ENCODE results near the gene TMEM52. TPM values are rescaled to one million over a fixed set of nuclear protein-coding genes. Genes with fewer than 3 reads are reported as not detected.

The TMEM52 gene
- total RNA-seq, 1 experiment from 2014 or later = 6.4 TPM

DNA sequence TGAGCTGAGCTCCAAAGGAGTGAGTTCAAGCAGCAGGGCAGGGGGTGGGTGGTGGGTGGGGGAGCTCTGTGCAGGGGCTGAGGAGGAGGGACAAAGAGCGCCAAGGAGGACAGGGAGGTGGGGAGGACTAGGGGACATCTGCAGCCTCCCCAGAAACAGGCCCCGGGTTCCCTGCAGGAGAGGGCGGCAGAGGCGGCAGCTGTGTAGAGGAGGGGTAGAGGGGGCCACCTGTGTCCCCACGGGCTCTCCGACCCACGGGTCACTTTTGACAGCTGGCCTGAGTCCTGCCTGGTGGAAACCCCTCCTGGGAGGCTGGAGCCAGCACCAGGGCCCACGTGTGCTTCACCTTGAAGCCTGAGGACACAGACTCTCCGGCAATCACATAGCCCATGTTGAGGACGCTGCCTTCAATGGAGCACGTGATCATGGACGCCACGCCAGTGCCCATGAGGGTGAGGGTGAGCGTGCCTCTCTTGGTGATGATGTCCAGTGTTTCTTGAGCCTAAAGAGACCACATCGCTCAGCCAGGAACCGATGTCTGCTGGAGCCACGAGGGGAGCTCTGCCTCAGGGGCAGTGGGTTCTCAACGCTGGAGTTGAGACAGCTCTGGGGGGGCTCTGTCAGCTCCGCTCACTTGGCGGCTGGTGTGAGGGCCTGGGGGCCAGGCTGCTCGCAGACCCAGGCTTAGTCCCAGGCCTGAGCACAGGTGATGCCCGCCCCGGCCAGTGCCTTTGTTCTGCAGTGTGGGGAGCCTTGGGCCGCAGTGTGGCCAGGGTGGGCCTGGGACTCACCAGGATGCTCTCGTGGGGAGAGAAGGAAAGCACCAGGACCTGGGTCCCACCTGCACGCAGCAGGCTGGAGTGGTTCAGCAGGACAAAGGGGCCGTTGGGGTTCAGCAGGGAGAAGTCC is 6.6 kb upstream of the TMEM52 start:
- Mint-ChIP-seq H3K27me3 (ENCODE audit: insufficient read depth, unreplicated experiment) (no peaks in the 10 kb centered on the region), H3K36me3 (ENCODE audit: insufficient read depth, unreplicated experiment) (no peaks in the 10 kb centered on the region), H3K4me3 (ENCODE audit: unreplicated experiment) (no peak overlapping the region), H3K4me1 (ENCODE audit: low read depth, unreplicated experiment) (no peaks in the 10 kb centered on the region), H3K9me3 (ENCODE audit: unreplicated experiment) (no peaks in the 10 kb centered on the region), H3K27ac (ENCODE audit: unreplicated experiment) (no peak overlapping the region)
- H3K27me3 ChIP-seq (replicated peaks; ENCODE audit: control insufficient read depth, insufficient read depth, low read length) = no peaks in the 10 kb centered on the region
- no peak for DNase-seq
- TF ChIP-seq, protein P1, sequence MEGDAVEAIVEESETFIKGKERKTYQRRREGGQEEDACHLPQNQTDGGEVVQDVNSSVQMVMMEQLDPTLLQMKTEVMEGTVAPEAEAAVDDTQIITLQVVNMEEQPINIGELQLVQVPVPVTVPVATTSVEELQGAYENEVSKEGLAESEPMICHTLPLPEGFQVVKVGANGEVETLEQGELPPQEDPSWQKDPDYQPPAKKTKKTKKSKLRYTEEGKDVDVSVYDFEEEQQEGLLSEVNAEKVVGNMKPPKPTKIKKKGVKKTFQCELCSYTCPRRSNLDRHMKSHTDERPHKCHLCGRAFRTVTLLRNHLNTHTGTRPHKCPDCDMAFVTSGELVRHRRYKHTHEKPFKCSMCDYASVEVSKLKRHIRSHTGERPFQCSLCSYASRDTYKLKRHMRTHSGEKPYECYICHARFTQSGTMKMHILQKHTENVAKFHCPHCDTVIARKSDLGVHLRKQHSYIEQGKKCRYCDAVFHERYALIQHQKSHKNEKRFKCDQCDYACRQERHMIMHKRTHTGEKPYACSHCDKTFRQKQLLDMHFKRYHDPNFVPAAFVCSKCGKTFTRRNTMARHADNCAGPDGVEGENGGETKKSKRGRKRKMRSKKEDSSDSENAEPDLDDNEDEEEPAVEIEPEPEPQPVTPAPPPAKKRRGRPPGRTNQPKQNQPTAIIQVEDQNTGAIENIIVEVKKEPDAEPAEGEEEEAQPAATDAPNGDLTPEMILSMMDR (IDR thresholded peaks at IDR 0.05; ENCODE audit: insufficient read depth in 1 of 2, low read depth in 1 of 2, low read length in 1 of 2, severe bottlenecking in 1 of 2, unreplicated experiment in 1 of 2) = no peak
- POLR2A ChIA-PET = no interaction called here
- H3K9me3 ChIP-seq = no peaks in the 10 kb centered on the region
- CTCF ChIA-PET = no interaction called here
- H3K4me3 ChIP-seq (ENCODE audit: low read depth, low read length) = no peak overlapping the region
- peaks cover 10% of the 10 kb centered on the region; the same call in 1 of the 2 replicates for H3K4me1 ChIP-seq
- no TSS peak for BruUV-seq (replicated peaks)
- H3K36me3 ChIP-seq (ENCODE audit: control insufficient read depth, insufficient read depth, low read length) = no peaks in the 10 kb centered on the region
- intact Hi-C loops (cut with micrococcal nuclease; ENCODE audit: unreplicated experiment) = no loop called here

DNA sequence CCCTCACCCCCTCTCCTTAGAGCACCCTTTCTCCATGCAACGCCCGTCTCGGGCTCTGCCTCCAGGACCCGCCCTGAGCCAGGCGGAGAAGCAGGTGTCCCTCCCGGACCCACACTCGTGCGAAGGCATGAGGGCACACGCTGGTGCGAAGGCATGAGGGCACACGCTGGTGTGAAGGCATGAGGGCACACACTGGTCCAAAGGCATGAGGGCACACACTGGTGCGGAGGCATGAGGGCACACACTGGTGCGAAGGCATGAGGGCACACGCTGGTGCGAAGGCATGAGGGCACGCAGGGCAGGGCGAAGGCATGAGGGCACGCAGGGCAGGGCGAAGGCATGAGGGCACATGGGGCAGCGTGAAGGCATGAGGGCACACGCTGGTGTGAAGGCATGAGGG is 5.8 kb upstream of the TMEM52 start:
- Histone ChIP-seq H3K36me3 (ENCODE audit: control insufficient read depth, insufficient read depth, low read length) (no peaks in the 10 kb centered on the region), H3K27me3 (replicated peaks; ENCODE audit: control insufficient read depth, insufficient read depth, low read length) (no peaks in the 10 kb centered on the region), H3K4me1 (peaks cover 10% of the 10 kb centered on the region; the same call in 1 of the 2 replicates), H3K9me3 (no peaks in the 10 kb centered on the region), H3K4me3 (ENCODE audit: low read depth, low read length) (no peak overlapping the region)
- TF ChIP-seq, protein P1 (IDR thresholded peaks at IDR 0.05; ENCODE audit: insufficient read depth in 1 of 2, low read depth in 1 of 2, low read length in 1 of 2, severe bottlenecking in 1 of 2, unreplicated experiment in 1 of 2) = no peak
- CTCF ChIA-PET = no interaction called here
- H3K4me3 Mint-ChIP-seq (ENCODE audit: unreplicated experiment) = no peak overlapping the region
- no peak for DNase-seq
- BruUV-seq (replicated peaks) = no TSS peak
- no peaks in the 10 kb centered on the region for H3K9me3 Mint-ChIP-seq (ENCODE audit: unreplicated experiment)
- no peak overlapping the region for H3K27ac Mint-ChIP-seq (ENCODE audit: unreplicated experiment)
- no peaks in the 10 kb centered on the region for H3K36me3 Mint-ChIP-seq (ENCODE audit: insufficient read depth, unreplicated experiment)
- no peaks in the 10 kb centered on the region for H3K27me3 Mint-ChIP-seq (ENCODE audit: insufficient read depth, unreplicated experiment)
- intact Hi-C loops (cut with micrococcal nuclease; ENCODE audit: unreplicated experiment) = no loop called here
- POLR2A ChIA-PET = no interaction called here
- no peaks in the 10 kb centered on the region for H3K4me1 Mint-ChIP-seq (ENCODE audit: low read depth, unreplicated experiment)

GRCh38 chr1:1924386-1924785 is 5.3 kb upstream of the TMEM52 start:
- Histone ChIP-seq H3K4me3 (ENCODE audit: low read depth, low read length) (no peak overlapping the region), H3K27me3 (replicated peaks; ENCODE audit: control insufficient read depth, insufficient read depth, low read length) (no peaks in the 10 kb centered on the region), H3K9me3 (no peaks in the 10 kb centered on the region), H3K4me1 (peaks cover 10% of the 10 kb centered on the region; the same call in 1 of the 2 replicates), H3K36me3 (ENCODE audit: control insufficient read depth, insufficient read depth, low read length) (no peaks in the 10 kb centered on the region)
- Mint-ChIP-seq H3K27me3 (ENCODE audit: insufficient read depth, unreplicated experiment) (no peaks in the 10 kb centered on the region), H3K9me3 (ENCODE audit: unreplicated experiment) (no peaks in the 10 kb centered on the region), H3K4me3 (ENCODE audit: unreplicated experiment) (no peak overlapping the region), H3K36me3 (ENCODE audit: insufficient read depth, unreplicated experiment) (peaks cover 4% of the 10 kb centered on the region), H3K4me1 (ENCODE audit: low read depth, unreplicated experiment) (no peaks in the 10 kb centered on the region), H3K27ac (ENCODE audit: unreplicated experiment) (no peak overlapping the region)
- intact Hi-C loops (cut with micrococcal nuclease; ENCODE audit: unreplicated experiment) = no loop called here
- no peak for DNase-seq
- ChIA-PET POLR2A (no interaction called here), CTCF (no interaction called here)
- BruUV-seq (replicated peaks) = no TSS peak
- TF ChIP-seq, protein P1 (IDR thresholded peaks at IDR 0.05; ENCODE audit: insufficient read depth in 1 of 2, low read depth in 1 of 2, low read length in 1 of 2, severe bottlenecking in 1 of 2, unreplicated experiment in 1 of 2) = no peak

Measured in Caco-2 (cell line).